ENCODE data around the gene APOC3. TPM values are rescaled to one million over a fixed set of nuclear protein-coding genes. Genes with fewer than 3 reads are reported as not detected.

Gene APOC3
- total and polyA plus RNA-seq, 7 experiments from 2014 or later, result not detected

DNA sequence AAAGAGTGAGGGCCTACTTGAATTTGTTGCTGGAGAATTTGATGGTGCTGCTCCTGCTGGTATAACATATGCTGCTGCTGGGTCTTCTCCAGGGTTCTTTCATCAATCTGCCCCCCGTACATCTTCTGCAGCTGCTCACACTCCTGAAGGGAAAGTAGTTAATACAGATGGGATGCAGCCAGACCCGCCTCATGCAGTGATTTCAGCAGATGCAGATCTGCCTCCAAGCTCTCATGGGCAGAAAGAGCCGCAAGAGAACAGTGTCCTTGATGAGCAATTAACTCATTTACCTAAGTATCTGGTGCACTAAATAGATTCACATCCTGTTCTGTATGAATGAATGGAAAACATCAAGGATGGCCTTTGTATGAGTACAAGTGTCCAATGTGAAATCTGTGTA, 32.5 kb downstream of the APOC3 start:
- H3K27ac Mint-ChIP-seq, result no peak overlapping the region
- no peak for ATAC-seq
- Histone ChIP-seq H3K4me1 (ENCODE audit: control insufficient read depth in 2 of 2, insufficient read depth in 2 of 2, low read length in 2 of 2) (no peaks in the 10 kb centered on the region), H3K36me3 (ENCODE audit: control insufficient read depth in 2 of 3, insufficient read depth in 3 of 3, low read length in 3 of 3) (peaks cover 13 to 92% (median 20%) of the 10 kb centered on the region in 3 experiments), H3K27ac (ENCODE audit: low read depth, low read length) (no peak overlapping the region), H3K4me3 (ENCODE audit: low read length) (no peak overlapping the region), H3K9me3 (ENCODE audit: control insufficient read depth in 2 of 3, low read length in 3 of 3) (no peaks in the 10 kb centered on the region), H3K27me3 (ENCODE audit: control insufficient read depth in 2 of 2, insufficient read depth in 2 of 2, low read length in 2 of 2) (no peaks in the 10 kb centered on the region)
- DNase-seq, result no peak
- peaks cover 0 to 10% (median 5%) of the 10 kb centered on the region in 7 donors for H3K4me1 Mint-ChIP-seq
- intact Hi-C loops (cut with micrococcal nuclease), result no loop called here
- CTCF ChIA-PET, result interaction anchor here (0.6 kb wide), 1 partner anchor 27 kb away, joined by 3 read pairs; no protein-coding TSS in a partner anchor
- no peaks in the 10 kb centered on the region for H3K9me3 Mint-ChIP-seq
- H3K36me3 Mint-ChIP-seq, result peaks cover 13 to 79% (median 44%) of the 10 kb centered on the region in 5 donors
- POLR2A ChIA-PET, result interaction anchor here (0.6 to 1.0 kb wide), 2 partner anchors 181 to 236 kb away, joined by 3 read pairs; partner anchors contain the start of gene SIK3
- H3K27me3 Mint-ChIP-seq, result no peaks in the 10 kb centered on the region
- no peak overlapping the region for H3K4me3 Mint-ChIP-seq

GRCh38 chr11:116862951-116863350, 33.2 kb downstream of the APOC3 start:
- CTCF ChIA-PET, result interaction anchor here (0.5 to 0.6 kb wide), 2 partner anchors 19 to 362 kb away, joined by 3 to 4 read pairs; no protein-coding TSS in a partner anchor

DNA sequence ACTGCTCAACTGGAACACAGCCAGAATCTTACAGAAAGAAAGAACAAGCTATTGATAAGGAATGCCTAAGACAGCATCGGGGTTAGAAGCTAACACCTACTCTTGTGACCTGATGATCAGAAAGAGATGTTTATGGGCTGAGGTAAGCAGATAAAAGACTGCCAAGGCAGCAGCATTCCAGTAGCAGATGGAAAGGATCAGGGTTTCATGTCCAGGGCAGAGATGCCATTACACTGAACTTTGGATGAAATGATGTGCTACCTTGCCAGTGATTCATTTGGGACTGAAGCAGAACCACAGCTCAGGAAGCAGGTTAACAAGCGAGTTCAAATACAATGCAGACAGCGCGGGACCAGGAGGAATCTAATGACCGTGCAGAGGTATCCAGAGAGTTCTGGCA, 34.8 kb downstream of the APOC3 start:
- no peak overlapping the region for H3K4me3 Mint-ChIP-seq
- no peak overlapping the region for H3K27ac Mint-ChIP-seq

More at GRCh38 chr11:116862951-116863350, 33.2 kb downstream of the APOC3 start:
- Mint-ChIP-seq H3K36me3 (peaks cover 17 to 79% (median 50%) of the 10 kb centered on the region in 5 donors), H3K27me3 (no peaks in the 10 kb centered on the region), H3K27ac (peak overlapping the region in 1 of 9 donors; percentile 48), H3K4me1 (peaks cover 0 to 9% (median 3%) of the 10 kb centered on the region in 7 donors), H3K9me3 (no peaks in the 10 kb centered on the region), H3K4me3 (no peak overlapping the region)
- Histone ChIP-seq H3K27me3 (ENCODE audit: control insufficient read depth in 2 of 2, insufficient read depth in 2 of 2, low read length in 2 of 2) (no peaks in the 10 kb centered on the region), H3K4me1 (ENCODE audit: control insufficient read depth in 2 of 2, insufficient read depth in 2 of 2, low read length in 2 of 2) (no peaks in the 10 kb centered on the region), H3K36me3 (ENCODE audit: control insufficient read depth in 2 of 3, insufficient read depth in 3 of 3, low read length in 3 of 3) (peaks cover 19 to 93% (median 21%) of the 10 kb centered on the region in 3 experiments), H3K27ac (ENCODE audit: low read depth, low read length) (no peak overlapping the region), H3K4me3 (ENCODE audit: low read length) (no peak overlapping the region), H3K9me3 (ENCODE audit: control insufficient read depth in 2 of 3, low read length in 3 of 3) (no peaks in the 10 kb centered on the region)
- ATAC-seq, result no peak
- intact Hi-C loops (cut with micrococcal nuclease), result no loop called here
- POLR2A ChIA-PET, result interaction anchor here (0.9 to 1.0 kb wide), 2 partner anchors 10 to 76 kb away, joined by 3 read pairs; no protein-coding TSS in a partner anchor
- no peak for DNase-seq

GRCh38 chr11:116865696-116866095, 36.0 kb downstream of the APOC3 start:
- no peaks in the 10 kb centered on the region for H3K4me1 ChIP-seq (ENCODE audit: control insufficient read depth in 2 of 2, insufficient read depth in 2 of 2, low read length in 2 of 2)
- ATAC-seq (no peak), DNase-seq (no peak)
- no peak overlapping the region for H3K27ac ChIP-seq (ENCODE audit: low read depth, low read length)
- H3K4me1 Mint-ChIP-seq, result peaks cover 0 to 15% (median 0%) of the 10 kb centered on the region in 7 donors
- H3K36me3 ChIP-seq (ENCODE audit: control insufficient read depth in 2 of 3, insufficient read depth in 3 of 3, low read length in 3 of 3), result peaks cover 21 to 93% (median 30%) of the 10 kb centered on the region in 3 experiments
- H3K36me3 Mint-ChIP-seq, result peaks cover 23 to 82% (median 54%) of the 10 kb centered on the region in 5 donors
- ChIA-PET POLR2A (interaction anchor here (3.7 kb wide), 1 partner anchor 12 kb away, joined by 12 read pairs; no protein-coding TSS in a partner anchor), CTCF (no interaction called here)
- no peak overlapping the region for H3K4me3 ChIP-seq (ENCODE audit: low read length)
- no peaks in the 10 kb centered on the region for H3K9me3 Mint-ChIP-seq
- H3K4me3 Mint-ChIP-seq, result no peak overlapping the region
- no peaks in the 10 kb centered on the region for H3K27me3 ChIP-seq (ENCODE audit: control insufficient read depth in 2 of 2, insufficient read depth in 2 of 2, low read length in 2 of 2)
- no peaks in the 10 kb centered on the region for H3K27me3 Mint-ChIP-seq
- peak overlapping the region in 3 of 9 donors; percentile 6 to 21 (median 9) for H3K27ac Mint-ChIP-seq
- intact Hi-C loops (cut with micrococcal nuclease), result no loop called here
- no peaks in the 10 kb centered on the region for H3K9me3 ChIP-seq (ENCODE audit: control insufficient read depth in 2 of 3, low read length in 3 of 3)

More for the DNA sequence above, 34.8 kb downstream of the APOC3 start:
- no peak overlapping the region for H3K27ac ChIP-seq (ENCODE audit: low read depth, low read length)
- no peaks in the 10 kb centered on the region for H3K9me3 ChIP-seq (ENCODE audit: control insufficient read depth in 2 of 3, low read length in 3 of 3)
- Mint-ChIP-seq H3K36me3 (peaks cover 21 to 78% (median 57%) of the 10 kb centered on the region in 5 donors), H3K27me3 (no peaks in the 10 kb centered on the region), H3K4me1 (peaks cover 0 to 9% (median 0%) of the 10 kb centered on the region in 7 donors), H3K9me3 (no peaks in the 10 kb centered on the region)
- ATAC-seq, result no peak
- H3K27me3 ChIP-seq (ENCODE audit: control insufficient read depth in 2 of 2, insufficient read depth in 2 of 2, low read length in 2 of 2), result no peaks in the 10 kb centered on the region
- peaks cover 20 to 91% (median 21%) of the 10 kb centered on the region in 3 experiments for H3K36me3 ChIP-seq (ENCODE audit: control insufficient read depth in 2 of 3, insufficient read depth in 3 of 3, low read length in 3 of 3)
- POLR2A ChIA-PET, result interaction anchor here (3.7 kb wide), 1 partner anchor 11 kb away, joined by 12 read pairs; no protein-coding TSS in a partner anchor
- DNase-seq, result no peak
- no peak overlapping the region for H3K4me3 ChIP-seq (ENCODE audit: low read length)
- CTCF ChIA-PET, result no interaction called here
- intact Hi-C loops (cut with micrococcal nuclease), result no loop called here
- no peaks in the 10 kb centered on the region for H3K4me1 ChIP-seq (ENCODE audit: control insufficient read depth in 2 of 2, insufficient read depth in 2 of 2, low read length in 2 of 2)

DNA sequence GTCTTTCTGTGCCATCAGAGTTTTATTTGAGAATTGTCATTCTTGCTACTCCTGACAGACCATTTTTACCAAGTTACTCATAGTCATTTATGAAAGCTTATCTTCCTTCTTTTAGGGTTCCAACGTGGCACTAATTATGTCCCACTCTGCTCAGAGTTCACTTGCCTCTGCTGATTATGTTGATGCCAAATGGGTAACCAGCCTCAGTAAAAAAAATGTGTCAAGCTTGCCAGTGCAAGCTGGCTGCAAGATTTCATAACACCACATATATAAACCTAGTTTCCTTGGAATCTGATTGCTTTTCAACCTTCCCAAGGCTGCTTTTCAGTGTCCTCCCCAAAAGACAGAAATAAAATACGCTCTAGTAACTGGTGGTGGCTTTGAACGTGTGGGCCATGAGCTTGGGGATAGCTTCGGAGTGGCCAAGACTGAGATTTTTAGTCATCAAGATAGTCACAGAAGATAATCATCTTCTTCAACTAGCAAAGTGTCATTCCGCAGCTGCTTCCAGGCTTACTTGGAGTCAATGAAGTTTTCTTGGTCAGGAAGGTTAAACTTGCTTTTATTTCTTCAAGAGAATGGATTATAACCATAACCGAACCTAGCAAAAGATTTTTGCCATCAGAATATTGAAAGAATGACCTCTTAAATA, 37.2 kb downstream of the APOC3 start:
- no peak overlapping the region for H3K27ac ChIP-seq (ENCODE audit: low read depth, low read length)
- no peak for ATAC-seq
- peaks cover 0 to 21% (median 3%) of the 10 kb centered on the region in 7 donors for H3K4me1 Mint-ChIP-seq
- H3K9me3 Mint-ChIP-seq, result no peaks in the 10 kb centered on the region
- no peaks in the 10 kb centered on the region for H3K9me3 ChIP-seq (ENCODE audit: control insufficient read depth in 2 of 3, low read length in 3 of 3)
- no peaks in the 10 kb centered on the region for H3K27me3 Mint-ChIP-seq
- H3K27ac Mint-ChIP-seq, result peak overlapping the region in 1 of 9 donors; percentile 60
- H3K27me3 ChIP-seq (ENCODE audit: control insufficient read depth in 2 of 2, insufficient read depth in 2 of 2, low read length in 2 of 2), result no peaks in the 10 kb centered on the region
- intact Hi-C loops (cut with micrococcal nuclease), result no loop called here
- DNase-seq, result no peak
- POLR2A ChIA-PET, result interaction anchor here (3.7 kb wide), 1 partner anchor 13 kb away, joined by 12 read pairs; no protein-coding TSS in a partner anchor
- no peak overlapping the region for H3K4me3 ChIP-seq (ENCODE audit: low read length)
- H3K4me3 Mint-ChIP-seq, result no peak overlapping the region
- CTCF ChIA-PET, result no interaction called here
- H3K4me1 ChIP-seq (ENCODE audit: control insufficient read depth in 2 of 2, insufficient read depth in 2 of 2, low read length in 2 of 2), result no peaks in the 10 kb centered on the region
- H3K36me3 ChIP-seq (ENCODE audit: control insufficient read depth in 2 of 3, insufficient read depth in 3 of 3, low read length in 3 of 3), result peaks cover 15 to 93% (median 31%) of the 10 kb centered on the region in 3 experiments
- H3K36me3 Mint-ChIP-seq, result peaks cover 27 to 82% (median 51%) of the 10 kb centered on the region in 5 donors

DNA sequence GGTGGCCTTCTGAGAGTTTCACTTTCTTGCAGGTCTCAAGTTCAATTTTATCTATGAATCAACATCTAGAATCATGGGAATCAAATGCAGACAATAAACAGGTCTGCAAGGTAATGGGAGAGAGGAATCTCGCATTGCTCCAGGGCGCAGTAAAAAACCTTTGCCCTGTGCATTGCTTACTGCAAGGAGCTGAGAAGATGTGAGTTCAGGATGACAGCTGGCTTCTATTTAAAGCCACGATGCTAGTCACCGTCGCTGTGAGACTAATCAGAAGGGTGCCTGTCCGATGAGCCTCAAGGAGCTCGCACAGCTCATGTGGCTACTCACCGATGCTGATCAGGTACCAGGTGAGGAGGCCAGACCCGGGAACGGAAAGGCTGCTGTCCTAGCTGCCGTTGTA, 37.9 kb downstream of the APOC3 start:
- Histone ChIP-seq H3K4me1 (ENCODE audit: control insufficient read depth in 2 of 2, insufficient read depth in 2 of 2, low read length in 2 of 2) (no peaks in the 10 kb centered on the region), H3K36me3 (ENCODE audit: control insufficient read depth in 2 of 3, insufficient read depth in 3 of 3, low read length in 3 of 3) (peaks cover 18 to 91% (median 26%) of the 10 kb centered on the region in 3 experiments), H3K27ac (ENCODE audit: low read depth, low read length) (no peak overlapping the region), H3K9me3 (ENCODE audit: control insufficient read depth in 2 of 3, low read length in 3 of 3) (no peaks in the 10 kb centered on the region), H3K4me3 (ENCODE audit: low read length) (no peak overlapping the region), H3K27me3 (ENCODE audit: control insufficient read depth in 2 of 2, insufficient read depth in 2 of 2, low read length in 2 of 2) (no peaks in the 10 kb centered on the region)
- H3K36me3 Mint-ChIP-seq, result peaks cover 27 to 82% (median 53%) of the 10 kb centered on the region in 5 donors
- peaks cover 0 to 21% (median 3%) of the 10 kb centered on the region in 7 donors for H3K4me1 Mint-ChIP-seq
- ChIA-PET POLR2A (interaction anchor here (3.7 kb wide), 1 partner anchor 14 kb away, joined by 12 read pairs; no protein-coding TSS in a partner anchor), CTCF (no interaction called here)
- no peaks in the 10 kb centered on the region for H3K27me3 Mint-ChIP-seq
- intact Hi-C loops (cut with micrococcal nuclease), result no loop called here
- H3K4me3 Mint-ChIP-seq, result no peak overlapping the region
- DNase-seq (no peak), ATAC-seq (no peak)
- H3K27ac Mint-ChIP-seq, result no peak overlapping the region
- no peaks in the 10 kb centered on the region for H3K9me3 Mint-ChIP-seq

All from naive thymus-derived CD4-positive, alpha-beta T cell (primary cell).